ENCODE measurements around the gene ADAMTS6.

ADAMTS6 gene

GRCh38 chr5:65213921-65214525 lies 267.7 kb downstream of the ADAMTS6 start:
- H3K36me3 ChIP-seq (ENCODE audit: control insufficient read depth in 1 of 2, insufficient read depth in 2 of 2, low read length in 2 of 2): no peaks in the 10 kb centered on the region
- H3K4me1 ChIP-seq (ENCODE audit: control insufficient read depth in 1 of 2, insufficient read depth in 2 of 2, low read length in 2 of 2): no peaks in the 10 kb centered on the region
- H3K27ac ChIP-seq (ENCODE audit: low read depth, low read length): no peak overlapping the region
- no peaks in the 10 kb centered on the region for H3K9me3 ChIP-seq (ENCODE audit: control insufficient read depth in 1 of 2, low read length in 2 of 2)
- no peaks in the 10 kb centered on the region for H3K27me3 ChIP-seq (ENCODE audit: control insufficient read depth in 1 of 2, insufficient read depth in 2 of 2, low read length in 2 of 2)
- H3K4me3 ChIP-seq (ENCODE audit: low read depth in 1 of 2, low read length in 2 of 2): no peak overlapping the region
- no peak overlapping the region for H3K9ac ChIP-seq (ENCODE audit: low read depth in 1 of 2, low read length in 2 of 2)

GRCh38 chr5:65209341-65209740 lies 272.4 kb downstream of the ADAMTS6 start:
- H3K36me3 ChIP-seq (ENCODE audit: control insufficient read depth in 1 of 2, insufficient read depth in 2 of 2, low read length in 2 of 2): no peaks in the 10 kb centered on the region
- H3K4me3 ChIP-seq (ENCODE audit: low read depth in 1 of 2, low read length in 2 of 2): no peak overlapping the region
- H3K27me3 ChIP-seq (ENCODE audit: control insufficient read depth in 1 of 2, insufficient read depth in 2 of 2, low read length in 2 of 2): no peaks in the 10 kb centered on the region
- no peaks in the 10 kb centered on the region for H3K4me1 ChIP-seq (ENCODE audit: control insufficient read depth in 1 of 2, insufficient read depth in 2 of 2, low read length in 2 of 2)
- H3K9me3 ChIP-seq (ENCODE audit: control insufficient read depth in 1 of 2, low read length in 2 of 2): no peaks in the 10 kb centered on the region
- H3K27ac ChIP-seq (ENCODE audit: low read depth, low read length): no peak overlapping the region
- H3K9ac ChIP-seq (ENCODE audit: low read depth in 1 of 2, low read length in 2 of 2): no peak overlapping the region

- Histone ChIP-seq H3K4me3 (ENCODE audit: low read depth in 1 of 2, low read length in 2 of 2) (no peak overlapping the region), H3K27ac (ENCODE audit: low read depth, low read length) (no peak overlapping the region), H3K36me3 (ENCODE audit: control insufficient read depth in 1 of 2, insufficient read depth in 2 of 2, low read length in 2 of 2) (no peaks in the 10 kb centered on the region), H3K9me3 (ENCODE audit: control insufficient read depth in 1 of 2, low read length in 2 of 2) (no peaks in the 10 kb centered on the region), H3K4me1 (ENCODE audit: control insufficient read depth in 1 of 2, insufficient read depth in 2 of 2, low read length in 2 of 2) (no peaks in the 10 kb centered on the region), H3K9ac (ENCODE audit: low read depth in 1 of 2, low read length in 2 of 2) (no peak overlapping the region), H3K27me3 (ENCODE audit: control insufficient read depth in 1 of 2, insufficient read depth in 2 of 2, low read length in 2 of 2) (no peaks in the 10 kb centered on the region)
Measured at GRCh38 chr5:65204966-65205365, 276.8 kb downstream of the ADAMTS6 start.

GRCh38 chr5:65203746-65204145 lies 278.0 kb downstream of the ADAMTS6 start:
- Histone ChIP-seq H3K4me1 (ENCODE audit: control insufficient read depth in 1 of 2, insufficient read depth in 2 of 2, low read length in 2 of 2) (no peaks in the 10 kb centered on the region), H3K4me3 (ENCODE audit: low read depth in 1 of 2, low read length in 2 of 2) (no peak overlapping the region), H3K36me3 (ENCODE audit: control insufficient read depth in 1 of 2, insufficient read depth in 2 of 2, low read length in 2 of 2) (no peaks in the 10 kb centered on the region), H3K27me3 (ENCODE audit: control insufficient read depth in 1 of 2, insufficient read depth in 2 of 2, low read length in 2 of 2) (no peaks in the 10 kb centered on the region), H3K9ac (ENCODE audit: low read depth in 1 of 2, low read length in 2 of 2) (no peak overlapping the region), H3K27ac (ENCODE audit: low read depth, low read length) (no peak overlapping the region), H3K9me3 (ENCODE audit: control insufficient read depth in 1 of 2, low read length in 2 of 2) (no peaks in the 10 kb centered on the region)

GRCh38 chr5:65199993-65200675 lies 281.6 kb downstream of the ADAMTS6 start:
- H3K4me3 ChIP-seq (ENCODE audit: low read depth in 1 of 2, low read length in 2 of 2): no peak overlapping the region
- no peak overlapping the region for H3K27ac ChIP-seq (ENCODE audit: low read depth, low read length)
- no peaks in the 10 kb centered on the region for H3K4me1 ChIP-seq (ENCODE audit: control insufficient read depth in 1 of 2, insufficient read depth in 2 of 2, low read length in 2 of 2)
- H3K9me3 ChIP-seq (ENCODE audit: control insufficient read depth in 1 of 2, low read length in 2 of 2): no peaks in the 10 kb centered on the region
- no peaks in the 10 kb centered on the region for H3K36me3 ChIP-seq (ENCODE audit: control insufficient read depth in 1 of 2, insufficient read depth in 2 of 2, low read length in 2 of 2)
- no peaks in the 10 kb centered on the region for H3K27me3 ChIP-seq (ENCODE audit: control insufficient read depth in 1 of 2, insufficient read depth in 2 of 2, low read length in 2 of 2)
- H3K9ac ChIP-seq (ENCODE audit: low read depth in 1 of 2, low read length in 2 of 2): no peak overlapping the region

- Histone ChIP-seq H3K36me3 (ENCODE audit: control insufficient read depth in 1 of 2, insufficient read depth in 2 of 2, low read length in 2 of 2) (no peaks in the 10 kb centered on the region), H3K27me3 (ENCODE audit: control insufficient read depth in 1 of 2, insufficient read depth in 2 of 2, low read length in 2 of 2) (no peaks in the 10 kb centered on the region), H3K27ac (ENCODE audit: low read depth, low read length) (no peak overlapping the region), H3K9ac (ENCODE audit: low read depth in 1 of 2, low read length in 2 of 2) (no peak overlapping the region), H3K9me3 (ENCODE audit: control insufficient read depth in 1 of 2, low read length in 2 of 2) (no peaks in the 10 kb centered on the region), H3K4me3 (ENCODE audit: low read depth in 1 of 2, low read length in 2 of 2) (no peak overlapping the region), H3K4me1 (ENCODE audit: control insufficient read depth in 1 of 2, insufficient read depth in 2 of 2, low read length in 2 of 2) (no peaks in the 10 kb centered on the region)
Measured at GRCh38 chr5:65198456-65199120, 283.1 kb downstream of the ADAMTS6 start.

GRCh38 chr5:65197531-65198455 lies 283.9 kb downstream of the ADAMTS6 start:
- no peaks in the 10 kb centered on the region for H3K9me3 ChIP-seq (ENCODE audit: control insufficient read depth in 1 of 2, low read length in 2 of 2)
- no peak overlapping the region for H3K4me3 ChIP-seq (ENCODE audit: low read depth in 1 of 2, low read length in 2 of 2)
- H3K36me3 ChIP-seq (ENCODE audit: control insufficient read depth in 1 of 2, insufficient read depth in 2 of 2, low read length in 2 of 2): no peaks in the 10 kb centered on the region
- no peak overlapping the region for H3K27ac ChIP-seq (ENCODE audit: low read depth, low read length)
- no peaks in the 10 kb centered on the region for H3K4me1 ChIP-seq (ENCODE audit: control insufficient read depth in 1 of 2, insufficient read depth in 2 of 2, low read length in 2 of 2)
- H3K9ac ChIP-seq (ENCODE audit: low read depth in 1 of 2, low read length in 2 of 2): no peak overlapping the region
- no peaks in the 10 kb centered on the region for H3K27me3 ChIP-seq (ENCODE audit: control insufficient read depth in 1 of 2, insufficient read depth in 2 of 2, low read length in 2 of 2)

GRCh38 chr5:65194871-65195270 lies 286.8 kb downstream of the ADAMTS6 start:
- no peaks in the 10 kb centered on the region for H3K9me3 ChIP-seq (ENCODE audit: control insufficient read depth in 1 of 2, low read length in 2 of 2)
- no peak overlapping the region for H3K9ac ChIP-seq (ENCODE audit: low read depth in 1 of 2, low read length in 2 of 2)

GRCh38 chr5:65192331-65192730 lies 289.4 kb downstream of the ADAMTS6 start:
- no peak overlapping the region for H3K4me3 ChIP-seq (ENCODE audit: low read depth in 1 of 2, low read length in 2 of 2)

More at GRCh38 chr5:65194871-65195270, 286.8 kb downstream of the ADAMTS6 start:
- H3K36me3 ChIP-seq (ENCODE audit: control insufficient read depth in 1 of 2, insufficient read depth in 2 of 2, low read length in 2 of 2): no peaks in the 10 kb centered on the region
- no peak overlapping the region for H3K27ac ChIP-seq (ENCODE audit: low read depth, low read length)
- no peaks in the 10 kb centered on the region for H3K4me1 ChIP-seq (ENCODE audit: control insufficient read depth in 1 of 2, insufficient read depth in 2 of 2, low read length in 2 of 2)
- no peak overlapping the region for H3K4me3 ChIP-seq (ENCODE audit: low read depth in 1 of 2, low read length in 2 of 2)
- H3K27me3 ChIP-seq (ENCODE audit: control insufficient read depth in 1 of 2, insufficient read depth in 2 of 2, low read length in 2 of 2): no peaks in the 10 kb centered on the region

More at GRCh38 chr5:65192331-65192730, 289.4 kb downstream of the ADAMTS6 start:
- H3K9me3 ChIP-seq (ENCODE audit: control insufficient read depth in 1 of 2, low read length in 2 of 2): no peaks in the 10 kb centered on the region
- H3K4me1 ChIP-seq (ENCODE audit: control insufficient read depth in 1 of 2, insufficient read depth in 2 of 2, low read length in 2 of 2): no peaks in the 10 kb centered on the region
- no peaks in the 10 kb centered on the region for H3K36me3 ChIP-seq (ENCODE audit: control insufficient read depth in 1 of 2, insufficient read depth in 2 of 2, low read length in 2 of 2)
- no peak overlapping the region for H3K9ac ChIP-seq (ENCODE audit: low read depth in 1 of 2, low read length in 2 of 2)
- no peaks in the 10 kb centered on the region for H3K27me3 ChIP-seq (ENCODE audit: control insufficient read depth in 1 of 2, insufficient read depth in 2 of 2, low read length in 2 of 2)
- no peak overlapping the region for H3K27ac ChIP-seq (ENCODE audit: low read depth, low read length)

All from duodenal mucosa (tissue), 2 donors.